HepG2 (cell line): ENCODE data around the gene NFATC2. TPM values are rescaled to one million over a fixed set of nuclear protein-coding genes. Genes with fewer than 3 reads are reported as not detected.

Experiments used
- ATAC-seq: fragments of 200-7000 bp; cut with Tn5 transposase; 3 replicates; pipeline ENCODE4 v1.9.1; 2020; ENCODE audit warnings: mild to moderate bottlenecking, moderate library complexity
- BruUV-seq: library from RNA; stranded (reverse); fragments of 400-500 nt; replicated peaks from 2 replicates; lab custom pipeline; 2021; lab: Mats Ljungman, UMichigan
- CTCF ChIA-PET: fragments of 300-600 bp; formaldehyde crosslinking; extraction: SDS; loops from one replicate; lab custom pipeline; 2021; ENCODE audit warnings: low total read pairs, inconsistent platforms, low intra/inter-chr PET ratio; lab: Yijun Ruan, JAX
- POLR2A ChIA-PET: fragments of 350-600 bp; sonication (Branson Sonifier 250); formaldehyde crosslinking; loops from one replicate; lab custom pipeline; 2020; ENCODE audit warnings: antibody characterized with exemption, inconsistent platforms; lab: Yijun Ruan, JAX
- DNase-seq: peaks from one replicate; pipeline ENCODE4 v3.0.0-alpha.2; 2015; ENCODE audit warnings: low spot score
- FAIRE-seq: peaks from 3 replicates; lab custom pipeline; 2011; peaks lifted over from hg19 to GRCh38; lab: Jason Lieb, UNC
- H2AFZ ChIP-seq: one replicate; pipeline ENCODE4 v1.6.1; 2011; ENCODE audit warnings: low read length, inconsistent platforms
- H3K27ac ChIP-seq: fragments of 300-600 bp; 3 replicates; pipeline ENCODE4 v1.8.0; 2011; ENCODE audit warnings: mixed run types, mild to moderate bottlenecking, mixed read lengths, low read length, inconsistent platforms; ENCODE audit not compliant: insufficient read depth; ENCODE audit errors: extremely low read length
- H3K27me3 ChIP-seq, 2 experiments: fragments of 200-600 bp in 1 of 2; 2 replicates in 1 of 2; 3 replicates in 1 of 2; pipeline versions ENCODE4 v1.6.0 to v1.8.0; 2011; ENCODE audit warnings: low read length in 2 of 2, mild to moderate bottlenecking in 2 of 2, moderate library complexity in 2 of 2, inconsistent platforms in 1 of 2; ENCODE audit not compliant: insufficient read depth in 2 of 2, control insufficient read depth in 1 of 2
- H3K36me3 ChIP-seq, 2 experiments: fragments of 200-600 bp in 1 of 2; replicated peaks in 1 of 2; 2 replicates in 1 of 2; 3 replicates in 1 of 2; pipeline versions ENCODE4 v1.5.1 to v1.8.0; 2011; ENCODE audit warnings: low read length in 2 of 2, inconsistent platforms in 1 of 2; ENCODE audit not compliant: insufficient read depth in 2 of 2, control insufficient read depth in 1 of 2
- H3K4me1 ChIP-seq: 2 replicates; pipeline ENCODE4 v1.5.1; 2012; ENCODE audit warnings: low read length, inconsistent platforms; ENCODE audit not compliant: insufficient read depth
- H3K4me2 ChIP-seq: 2 replicates; pipeline ENCODE4 v1.6.0; 2011; ENCODE audit warnings: low read depth, low read length, inconsistent platforms
- H3K4me3 ChIP-seq, 3 experiments: fragments of 200-600 bp in 1 of 3; sonication (generic), shearing (Covaris generic) in 1 of 3; replicated peaks in 1 of 3; 2 replicates each; pipeline ENCODE4 v1.5.1; 2011 to 2016; ENCODE audit warnings: low read length in 3 of 3, inconsistent platforms in 2 of 3, low read depth in 2 of 3, mild to moderate bottlenecking in 2 of 3, control low read depth in 1 of 3, mixed read lengths in 1 of 3; ENCODE audit not compliant: insufficient read depth in 1 of 3
- H3K79me2 ChIP-seq: one replicate; pipeline ENCODE4 v1.6.1; 2011; ENCODE audit warnings: low read length, inconsistent platforms; ENCODE audit not compliant: insufficient read depth
- H3K9ac ChIP-seq: 2 replicates; pipeline ENCODE4 v1.6.0; 2011; ENCODE audit warnings: mild to moderate bottlenecking, low read depth, low read length, inconsistent platforms; ENCODE audit not compliant: insufficient read depth
- H3K9me3 ChIP-seq: 2 replicates; pipeline ENCODE4 v1.5.1; 2012; ENCODE audit warnings: mild to moderate bottlenecking, low read length
- H4K20me1 ChIP-seq: 2 replicates; pipeline ENCODE4 v1.6.0; 2011; ENCODE audit warnings: inconsistent platforms, mild to moderate bottlenecking, low read length, moderate library complexity; ENCODE audit not compliant: insufficient read depth
- AHR ChIP-seq: IDR thresholded peaks from 2 replicates; pipeline ENCODE4 v1.6.1; 2018; ENCODE audit warnings: missing genetic modification reagents, missing compliant biosample characterization
- BCLAF1 ChIP-seq: fragments of 450-650 bp; IDR thresholded peaks from 2 replicates; pipeline ENCODE4 v1.6.1; 2017; ENCODE audit warnings: mild to moderate bottlenecking
- CCAR2 ChIP-seq: fragments of 200-400 bp; formaldehyde crosslinking; optimal IDR thresholded peaks from 2 replicates; pipeline ENCODE3; 2018; ENCODE audit warnings: low read depth, mild to moderate bottlenecking, low read length, moderate library complexity
- GABPA ChIP-seq, 2 experiments: IDR thresholded peaks; 2 replicates each; pipeline ENCODE4 v1.6.1; 2011 to 2016; ENCODE audit warnings: low read depth in 2 of 2, low read length in 1 of 2, missing biosample characterization in 1 of 2, missing genetic modification characterization in 1 of 2
- GABPB1 ChIP-seq: IDR thresholded peaks from 2 replicates; pipeline ENCODE4 v1.6.1; 2016; ENCODE audit warnings: mild to moderate bottlenecking, missing genetic modification reagents, moderate library complexity, missing compliant biosample characterization
- HMG20A ChIP-seq: IDR thresholded peaks from 2 replicates; pipeline ENCODE4 v1.6.1; 2016; ENCODE audit warnings: borderline replicate concordance
- MAFK ChIP-seq, 2 experiments: IDR thresholded peaks in 1 of 2; conservative IDR thresholded peaks in 1 of 2; 2 replicates each; pipeline ENCODE4 v1.6.1; 2011; ENCODE audit warnings: improper control_type of control experiment in 2 of 2, low read length in 2 of 2
- MBNL3 ChIP-seq: fragments of 250-450 bp; sonication (Bioruptor Pico); conservative IDR thresholded peaks from 2 replicates; pipeline ENCODE4 v1.8.0; 2022; ENCODE audit warnings: mild to moderate bottlenecking, inconsistent platforms
- MED13 ChIP-seq: sonication (generic); formaldehyde crosslinking; IDR thresholded peaks from 2 replicates; pipeline ENCODE4 v1.5.0; 2020; ENCODE audit warnings: missing genetic modification reagents
- MIXL1 ChIP-seq: IDR thresholded peaks from 2 replicates; pipeline ENCODE4 v1.6.1; 2016
- MTF2 ChIP-seq: sonication (generic); formaldehyde crosslinking; IDR thresholded peaks from 2 replicates; pipeline ENCODE4 v1.5.0; 2020; ENCODE audit warnings: missing genetic modification reagents, borderline replicate concordance
- NFKB2 ChIP-seq: sonication (generic); formaldehyde crosslinking; IDR thresholded peaks from 2 replicates; pipeline ENCODE4 v1.4.0; 2020; ENCODE audit warnings: missing genetic modification reagents, borderline replicate concordance
- NR2F2 ChIP-seq: IDR thresholded peaks from 2 replicates; pipeline ENCODE4 v1.6.1; 2012; ENCODE audit warnings: low read depth, inconsistent platforms, borderline replicate concordance
- SMC3 ChIP-seq: IDR thresholded peaks from 2 replicates; pipeline ENCODE4 v1.6.1; 2011; ENCODE audit warnings: low read length, improper control_type of control experiment
- TAF1 ChIP-seq: sonication (generic); formaldehyde crosslinking; IDR thresholded peaks from 2 replicates; pipeline ENCODE4 v1.4.0; 2020; ENCODE audit warnings: missing genetic modification reagents
- ZBTB10 ChIP-seq: sonication (generic); formaldehyde crosslinking; IDR thresholded peaks from 2 replicates; pipeline ENCODE4 v1.4.0; 2020; ENCODE audit warnings: missing genetic modification reagents, borderline replicate concordance
- ZNF510 ChIP-seq: sonication (generic); formaldehyde crosslinking; IDR thresholded peaks from 2 replicates; pipeline ENCODE4 v1.4.0; 2020; ENCODE audit warnings: low read depth, mild to moderate bottlenecking, missing genetic modification reagents
- WGBS: methylation state at CpG from one replicate; pipeline ENCODE4 v1.1.6; 2017; ENCODE audit warnings: low lambda C conversion rate; 5-methylcytosine and 5-hydroxymethylcytosine counted together
- in situ Hi-C: cut with HindIII; loops from 2 replicates; pipeline ENCODE4 v1.10.0; 2017; ENCODE audit warnings: low pct_unique_long_range_greater_than_20kb; ENCODE audit not compliant: extremely low pct_ligation_motif_present
- intact Hi-C: fragments of 100-400 bp; cut with micrococcal nuclease; formaldehyde crosslinking; loops from one replicate; pipeline ENCODE4 v1.10.0; 2022; ENCODE audit not compliant: unreplicated experiment
- polyA plus RNA-seq, 8 experiments: library from polyadenylated mRNA; depleted of rRNA in 3 of 8; stranded (reverse) in 7 of 8; unstranded in 1 of 8; fragments of >200 nt; fragmentation: Illumina TruSeq in 4 of 8; extraction: Trizol in 4 of 8; gene quantifications; 2 replicates each; pipeline versions ENCODE4 v1.2.1 to v1.2.3, GENCODE V29; 2011 to 2016; ENCODE audit warnings: low read depth in 4 of 8, missing spikeins in 1 of 8, mixed read lengths in 1 of 8; ENCODE audit not compliant: insufficient read depth in 1 of 8
- total RNA-seq, 5 experiments: library from RNA; depleted of rRNA; stranded (reverse); fragments of >200 nt; fragmentation: Illumina TruSeq; extraction: Trizol; gene quantifications; 2 replicates each; pipeline ENCODE4 v1.2.3, GENCODE V29; 2016; ENCODE audit warnings: low read depth in 1 of 5

Gene NFATC2
- total and polyA plus RNA-seq, 2 of the 13 experiments (the other 11 are each of a cell fraction or from before 2014, with no cell fraction given): 1.9 to 3.3 TPM

- Histone ChIP-seq H3K4me3 (no peak overlapping the region), H3K79me2 (no peaks in the 10 kb centered on the region), H3K4me2 (no peak overlapping the region), H3K9ac (no peak overlapping the region), H3K36me3 (peaks cover 0 to 3% of the 10 kb centered on the region in 2 experiments; a peak in 2 of 5 replicates), H3K4me1 (no peaks in the 10 kb centered on the region), H4K20me1 (no peaks in the 10 kb centered on the region), H3K9me3 (no peaks in the 10 kb centered on the region), H3K27me3 (no peaks in the 10 kb centered on the region), H3K27ac (no peak overlapping the region), H2AFZ (no peak overlapping the region)
- WGBS: 92% methylated on average over 16 of the region's 16 CpGs
- TF ChIP-seq CCAR2 (no peak), ZNF510 (CRISPR knock-in tag) (no peak), MBNL3 (CRISPR knock-in tag) (no peak), GABPA (IDR thresholded peaks at IDR 0.05; ENCODE audit: low read depth, low read length) (no peak), GABPA (CRISPR knock-in tag; IDR thresholded peaks at IDR 0.05; ENCODE audit: low read depth) (no peak), ZBTB10 (no peak), MIXL1 (CRISPR knock-in tag) (no peak), MTF2 (CRISPR knock-in tag) (no peak), AHR (CRISPR knock-in tag) (no peak), BCLAF1 (no peak), MED13 (CRISPR knock-in tag) (no peak), NFKB2 (CRISPR knock-in tag) (no peak), TAF1 (no peak), MAFK (conservative IDR thresholded peaks at IDR 0.05 in 1 of 2, IDR thresholded peaks at IDR 0.05 in 1 of 2; ENCODE audit: low read length in 2 of 2) (no peak), SMC3 (no peak), NR2F2 (no peak), HMG20A (CRISPR knock-in tag) (no peak), GABPB1 (CRISPR knock-in tag) (no peak)
- FAIRE-seq (peak; percentile 34), ATAC-seq (no peak), DNase-seq (no peak)
- ChIA-PET CTCF (no interaction called here), POLR2A (no interaction called here)
- in situ Hi-C loops: no loop called here
- no TSS peak for BruUV-seq
- intact Hi-C loops: loop anchor here (5.0 kb wide), 1 partner anchor 468 kb away; no protein-coding TSS in a partner anchor
Observed at GRCh38 chr20:51494241-51495110, 48.0 kb downstream of the NFATC2 start.
